Osteoblast (primary cell): Measurements from ENCODE around the gene PDPN. TPM values are rescaled to one million over a fixed set of nuclear protein-coding genes. Genes with fewer than 3 reads are reported as not detected.

Experiments
- DNase-seq: peaks from one replicate; pipeline ENCODE4 v3.0.0; 2011; ENCODE audit warnings: low spot score, mixed read lengths; ENCODE audit not compliant: insufficient read length; ENCODE audit errors: missing footprints
- H2AFZ ChIP-seq: 2 replicates; pipeline ENCODE4 v1.6.0; 2011; ENCODE audit warnings: mild to moderate bottlenecking, low read length
- H3K27ac ChIP-seq: 2 replicates; pipeline ENCODE4 v1.5.1; 2011; ENCODE audit warnings: mild to moderate bottlenecking, low read depth, low read length, moderate library complexity
- H3K27me3 ChIP-seq: 2 replicates; pipeline ENCODE4 v1.6.0; 2012; ENCODE audit warnings: mild to moderate bottlenecking, control low read depth, inconsistent platforms, low read length, moderate library complexity; ENCODE audit not compliant: insufficient read depth
- H3K36me3 ChIP-seq: 2 replicates; pipeline ENCODE4 v1.5.1; 2011; ENCODE audit warnings: mild to moderate bottlenecking, low read length, control low read depth, moderate library complexity; ENCODE audit not compliant: insufficient read depth
- H3K4me1 ChIP-seq: 2 replicates; pipeline ENCODE4 v1.5.1; 2011; ENCODE audit warnings: mild to moderate bottlenecking, low read length, control low read depth, moderate library complexity; ENCODE audit not compliant: insufficient read depth
- H3K4me2 ChIP-seq: 2 replicates; pipeline ENCODE4 v1.6.0; 2011; ENCODE audit warnings: mild to moderate bottlenecking, low read length; ENCODE audit not compliant: insufficient read depth
- H3K4me3 ChIP-seq: fragments of 200-600 bp; sonication (generic); 3 replicates; pipeline ENCODE4 v1.5.1; 2012; ENCODE audit warnings: mild to moderate bottlenecking, low read length, inconsistent platforms; ENCODE audit not compliant: insufficient read depth
- H3K79me2 ChIP-seq: 2 replicates; pipeline ENCODE4 v1.6.0; 2012; ENCODE audit warnings: mild to moderate bottlenecking, low read length, control low read depth, inconsistent platforms; ENCODE audit not compliant: insufficient read depth
- H3K9me3 ChIP-seq: 2 replicates; pipeline ENCODE4 v1.5.1; 2011; ENCODE audit warnings: low read depth, low read length, control low read depth
- H4K20me1 ChIP-seq: 2 replicates; pipeline ENCODE4 v1.6.0; 2012; ENCODE audit warnings: mild to moderate bottlenecking, low read length, control low read depth; ENCODE audit not compliant: insufficient read depth
- CTCF ChIP-seq: IDR thresholded peaks from 2 replicates; pipeline ENCODE4 v1.5.1; 2011; ENCODE audit warnings: mild to moderate bottlenecking, low read depth, low read length, moderate library complexity; ENCODE audit errors: extremely low read depth
- total RNA-seq: library from RNA; depleted of rRNA; stranded (reverse); fragments of >200 nt; gene quantifications from 2 replicates; pipeline ENCODE4 v1.2.3, GENCODE V29; 2012

Gene PDPN
- total RNA-seq, 1 donor = 11.9 TPM

DNA sequence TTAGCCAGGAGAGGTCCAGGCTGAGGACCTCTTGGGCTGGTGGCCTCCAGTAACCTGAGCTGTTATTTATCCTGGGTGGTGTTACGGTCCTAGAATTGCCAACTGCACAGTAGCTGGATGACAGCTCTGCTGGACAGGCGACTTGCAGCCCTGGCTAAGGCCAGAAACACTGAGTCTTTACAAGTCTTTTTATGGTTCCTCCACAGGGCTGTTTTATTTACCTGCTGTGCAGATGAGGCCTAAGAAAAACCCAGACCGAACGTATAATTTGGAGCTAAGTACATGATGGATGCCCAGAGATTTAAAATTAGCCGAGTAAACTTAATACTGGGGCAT lies 39.4 kb upstream of the PDPN start:
- no peak for TF ChIP-seq CTCF
- Histone ChIP-seq H3K4me2 (no peak overlapping the region), H4K20me1 (no peaks in the 10 kb centered on the region), H2AFZ (no peak overlapping the region), H3K27ac (no peak overlapping the region), H3K79me2 (no peaks in the 10 kb centered on the region), H3K27me3 (no peaks in the 10 kb centered on the region), H3K4me3 (no peak overlapping the region), H3K4me1 (no peaks in the 10 kb centered on the region), H3K9me3 (no peaks in the 10 kb centered on the region), H3K36me3 (no peaks in the 10 kb centered on the region)
- DNase-seq = no peak

GRCh38 chr1:13546791-13547190 lies 36.8 kb upstream of the PDPN start:
- Histone ChIP-seq H3K9me3 (no peaks in the 10 kb centered on the region), H3K79me2 (no peaks in the 10 kb centered on the region), H3K27me3 (no peaks in the 10 kb centered on the region), H3K36me3 (no peaks in the 10 kb centered on the region), H2AFZ (no peak overlapping the region), H3K4me1 (no peaks in the 10 kb centered on the region), H3K27ac (no peak overlapping the region), H3K4me3 (no peak overlapping the region), H3K4me2 (no peak overlapping the region), H4K20me1 (no peaks in the 10 kb centered on the region)
- no peak for DNase-seq
- no peak for TF ChIP-seq CTCF

DNA sequence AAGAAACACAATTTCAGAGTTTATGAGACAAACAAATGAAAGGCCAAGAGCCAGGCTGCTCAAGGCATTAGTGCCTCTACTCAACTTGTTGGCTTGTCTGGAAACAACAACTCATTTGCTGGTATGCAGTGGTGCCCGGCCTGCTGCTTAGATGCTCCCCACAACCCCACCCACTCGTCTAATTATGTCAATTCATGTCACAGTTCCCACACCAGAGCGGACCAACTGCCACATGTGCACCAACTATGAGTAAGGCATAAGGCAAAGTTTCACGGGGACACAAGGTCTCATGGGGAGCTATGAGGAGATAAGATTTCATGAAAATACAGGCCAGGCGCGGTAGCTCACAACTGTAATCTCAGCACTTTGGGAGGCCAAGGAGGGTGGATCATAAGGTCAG lies 35.4 kb upstream of the PDPN start:
- Histone ChIP-seq H3K36me3 (no peaks in the 10 kb centered on the region), H3K9me3 (no peaks in the 10 kb centered on the region), H3K4me1 (no peaks in the 10 kb centered on the region), H3K4me2 (no peak overlapping the region), H3K79me2 (no peaks in the 10 kb centered on the region), H3K4me3 (no peak overlapping the region), H3K27me3 (no peaks in the 10 kb centered on the region), H3K27ac (no peak overlapping the region), H2AFZ (no peak overlapping the region), H4K20me1 (no peaks in the 10 kb centered on the region)
- DNase-seq = no peak
- TF ChIP-seq CTCF = no peak

GRCh38 chr1:13549021-13549420 lies 34.6 kb upstream of the PDPN start:
- Histone ChIP-seq H3K9me3 (no peaks in the 10 kb centered on the region), H3K4me2 (no peak overlapping the region), H3K79me2 (no peaks in the 10 kb centered on the region), H4K20me1 (no peaks in the 10 kb centered on the region), H3K27ac (no peak overlapping the region), H3K4me3 (no peak overlapping the region), H3K4me1 (no peaks in the 10 kb centered on the region), H3K27me3 (no peaks in the 10 kb centered on the region), H2AFZ (no peak overlapping the region), H3K36me3 (no peaks in the 10 kb centered on the region)
- no peak for DNase-seq
- no peak for TF ChIP-seq CTCF
